HEK293 (cell line): ENCODE measurements around the gene TBC1D16.
A peak's percentile ranks its signal among the peaks of the same experiment; 100 is the strongest.

Experiments
- CTCF ChIA-PET: fragments of 350-600 bp; formaldehyde crosslinking; extraction: SDS; loops from one replicate; lab custom pipeline; 2021; ENCODE audit warnings: antibody characterized with exemption; lab: Yijun Ruan, JAX
- POLR2A ChIA-PET: fragments of 300-600 bp; formaldehyde crosslinking; extraction: SDS; loops from one replicate; lab custom pipeline; 2020; ENCODE audit warnings: antibody characterized with exemption, inconsistent platforms; lab: Yijun Ruan, JAX
- H3K27ac ChIP-seq: fragments of 200-500 bp; sonication (Bioruptor generic); 2 replicates; pipeline ENCODE4 v1.5.1; 2014; ENCODE audit warnings: low read depth, low read length, control low read depth, inconsistent platforms; ENCODE audit errors: extremely low read depth
- H3K36me3 ChIP-seq, 2 experiments: fragments of 200-500 bp in 1 of 2; sonication (Bioruptor generic) in 1 of 2; 1 replicate in 1 of 2; 2 replicates in 1 of 2; pipeline ENCODE4 v1.5.1; 2014 to 2017; ENCODE audit warnings: inconsistent platforms in 2 of 2, low read length in 2 of 2; ENCODE audit not compliant: control insufficient read depth in 2 of 2, insufficient read depth in 1 of 2
- H3K4me1 ChIP-seq: fragments of 200-500 bp; sonication (Bioruptor generic); 2 replicates; pipeline ENCODE4 v1.5.1; 2014; ENCODE audit warnings: mild to moderate bottlenecking, low read length, inconsistent platforms; ENCODE audit not compliant: control insufficient read depth, insufficient read depth
- H3K4me3 ChIP-seq: 2 replicates; pipeline ENCODE4 v1.5.1; 2011; ENCODE audit warnings: low read depth, mild to moderate bottlenecking, control low read depth, low read length, moderate library complexity
- H3K9me3 ChIP-seq: fragments of 200-500 bp; sonication (Bioruptor generic); 2 replicates; pipeline ENCODE4 v1.5.1; 2014; ENCODE audit warnings: low read depth, low read length, inconsistent platforms; ENCODE audit not compliant: control insufficient read depth, insufficient read depth
- FEZF1 ChIP-seq: fragments of 450-650 bp; formaldehyde crosslinking; IDR thresholded peaks from 2 replicates; pipeline ENCODE4 v1.5.1; 2016; ENCODE audit warnings: missing biosample characterization, missing genetic modification characterization
- GFI1B ChIP-seq: fragments of 450-650 bp; formaldehyde crosslinking; IDR thresholded peaks from 2 replicates; pipeline ENCODE4 v1.5.1; 2016; ENCODE audit warnings: missing biosample characterization, missing genetic modification characterization
- IKZF3 ChIP-seq: fragments of 450-650 bp; IDR thresholded peaks from 2 replicates; pipeline ENCODE4 v1.5.0; 2018; ENCODE audit warnings: missing biosample characterization, mild to moderate bottlenecking, missing genetic modification characterization, moderate library complexity
- KLF9 ChIP-seq: fragments of 450-650 bp; formaldehyde crosslinking; IDR thresholded peaks from 2 replicates; pipeline ENCODE4 v1.5.1; 2016; ENCODE audit warnings: missing biosample characterization, missing genetic modification characterization, low read depth
- OVOL3 ChIP-seq: fragments of 450-650 bp; formaldehyde crosslinking; IDR thresholded peaks from 2 replicates; pipeline ENCODE4 v1.5.1; 2016; ENCODE audit warnings: missing biosample characterization, missing genetic modification characterization
- ZBTB20 ChIP-seq: fragments of 450-650 bp; formaldehyde crosslinking; IDR thresholded peaks from 2 replicates; pipeline ENCODE4 v1.5.1; 2016; ENCODE audit warnings: missing biosample characterization, missing genetic modification characterization
- ZBTB7A ChIP-seq: fragments of 450-650 bp; formaldehyde crosslinking; IDR thresholded peaks from 2 replicates; pipeline ENCODE4 v1.5.1; 2016; ENCODE audit warnings: low read depth, missing biosample characterization, missing genetic modification characterization
- ZEB2 ChIP-seq: fragments of 450-650 bp; formaldehyde crosslinking; IDR thresholded peaks from 2 replicates; pipeline ENCODE4 v1.5.1; 2016; ENCODE audit warnings: missing biosample characterization, missing genetic modification characterization
- ZFHX2 ChIP-seq: fragments of 450-650 bp; formaldehyde crosslinking; conservative IDR thresholded peaks from 2 replicates; pipeline ENCODE4 v1.5.1; 2016; ENCODE audit warnings: missing biosample characterization, missing genetic modification characterization
- ZNF10 ChIP-seq: fragments of 450-650 bp; formaldehyde crosslinking; IDR thresholded peaks from 2 replicates; pipeline ENCODE4 v1.5.1; 2017; ENCODE audit warnings: missing biosample characterization, missing genetic modification characterization
- ZNF114 ChIP-seq: fragments of 450-650 bp; formaldehyde crosslinking; IDR thresholded peaks from 2 replicates; pipeline ENCODE4 v1.5.0; 2017; ENCODE audit warnings: missing biosample characterization, missing genetic modification characterization
- ZNF18 ChIP-seq: fragments of 450-650 bp; formaldehyde crosslinking; IDR thresholded peaks from 2 replicates; pipeline ENCODE4 v1.5.1; 2016; ENCODE audit warnings: missing biosample characterization, missing genetic modification characterization
- ZNF202 ChIP-seq: fragments of 450-650 bp; formaldehyde crosslinking; IDR thresholded peaks from 2 replicates; pipeline ENCODE4 v1.5.1; 2016; ENCODE audit warnings: missing biosample characterization, missing genetic modification characterization, borderline replicate concordance
- ZNF266 ChIP-seq: fragments of 450-650 bp; formaldehyde crosslinking; IDR thresholded peaks from 2 replicates; pipeline ENCODE4 v1.5.1; 2016; ENCODE audit warnings: missing biosample characterization, missing genetic modification characterization, low read depth
- ZNF292 ChIP-seq: fragments of 450-650 bp; formaldehyde crosslinking; IDR thresholded peaks from 2 replicates; pipeline ENCODE4 v1.5.1; 2016; ENCODE audit warnings: low read depth, missing biosample characterization, missing genetic modification characterization, borderline replicate concordance
- ZNF311 ChIP-seq: fragments of 450-650 bp; formaldehyde crosslinking; IDR thresholded peaks from 2 replicates; pipeline ENCODE4 v1.5.1; 2017; ENCODE audit warnings: missing biosample characterization, missing genetic modification characterization, borderline replicate concordance
- ZNF341 ChIP-seq: fragments of 450-650 bp; formaldehyde crosslinking; IDR thresholded peaks from 2 replicates; pipeline ENCODE4; 2016; ENCODE audit warnings: low read depth, missing biosample characterization, missing genetic modification characterization
- ZNF366 ChIP-seq: fragments of 450-650 bp; formaldehyde crosslinking; conservative IDR thresholded peaks from 2 replicates; pipeline ENCODE4 v1.5.1; 2016; ENCODE audit warnings: missing biosample characterization, missing genetic modification characterization
- ZNF416 ChIP-seq: fragments of 450-650 bp; formaldehyde crosslinking; IDR thresholded peaks from 2 replicates; pipeline ENCODE4 v1.5.1; 2016; ENCODE audit warnings: missing biosample characterization, missing genetic modification characterization
- ZNF501 ChIP-seq: fragments of 450-650 bp; formaldehyde crosslinking; IDR thresholded peaks from 2 replicates; pipeline ENCODE4 v1.5.1; 2016; ENCODE audit warnings: missing biosample characterization, missing genetic modification characterization
- ZNF549 ChIP-seq: fragments of 450-650 bp; IDR thresholded peaks from 2 replicates; pipeline ENCODE4 v1.5.1; 2018; ENCODE audit warnings: missing biosample characterization, missing genetic modification characterization, mild to moderate bottlenecking, inconsistent platforms, moderate library complexity
- ZNF585B ChIP-seq: fragments of 450-650 bp; formaldehyde crosslinking; IDR thresholded peaks from 2 replicates; pipeline ENCODE4 v1.5.1; 2016; ENCODE audit warnings: missing biosample characterization, missing genetic modification characterization
- ZNF610 ChIP-seq: fragments of 450-650 bp; formaldehyde crosslinking; IDR thresholded peaks from 2 replicates; pipeline ENCODE4 v1.5.1; 2016; ENCODE audit warnings: missing biosample characterization, missing genetic modification characterization, borderline replicate concordance
- ZNF621 ChIP-seq: fragments of 450-650 bp; formaldehyde crosslinking; IDR thresholded peaks from 2 replicates; pipeline ENCODE4 v1.5.1; 2017; ENCODE audit warnings: missing biosample characterization, missing genetic modification characterization
- ZNF664 ChIP-seq: fragments of 450-650 bp; formaldehyde crosslinking; IDR thresholded peaks from 2 replicates; pipeline ENCODE4 v1.5.1; 2016; ENCODE audit warnings: missing biosample characterization, missing genetic modification characterization
- ZNF776 ChIP-seq: fragments of 450-650 bp; formaldehyde crosslinking; IDR thresholded peaks from 2 replicates; pipeline ENCODE4 v1.5.0; 2017; ENCODE audit warnings: missing biosample characterization, missing genetic modification characterization, borderline replicate concordance
- ZNF792 ChIP-seq: fragments of 450-650 bp; formaldehyde crosslinking; IDR thresholded peaks from 2 replicates; pipeline ENCODE4 v1.5.1; 2016; ENCODE audit warnings: missing biosample characterization, missing genetic modification characterization
- TF ChIP-seq, protein P1 (sequence below): fragments of 450-650 bp; formaldehyde crosslinking; IDR thresholded peaks from 2 replicates; pipeline ENCODE4 v1.5.1; 2016; ENCODE audit warnings: missing biosample characterization, missing genetic modification characterization

TBC1D16 gene

GRCh38 chr17:80058311-80058955, 22.8 kb upstream of the TBC1D16 start:
- CTCF ChIA-PET = interaction anchor here (2.6 kb wide), 1 partner anchor 24 kb away, joined by 10 read pairs; no protein-coding TSS in a partner anchor
- Histone ChIP-seq H3K4me1 (0 out of 2 replicates have a peak, but pooled peaks cover 2% of the 10 kb centered on the region), H3K36me3 (peaks cover 0 to 5% of the 10 kb centered on the region in 2 experiments; a peak in 2 of 3 replicates), H3K4me3 (no peak overlapping the region), H3K27ac (no peak overlapping the region), H3K9me3 (no peaks in the 10 kb centered on the region)
- TF ChIP-seq OVOL3 (tag by site-specific recombination) (no peak), ZNF10 (tag by site-specific recombination) (no peak), ZEB2 (tag by site-specific recombination) (no peak), ZNF341 (tag by site-specific recombination) (0 out of 2 replicates have a peak, but pooled peaks have one; percentile 22), KLF9 (tag by site-specific recombination) (no peak), ZNF549 (no peak)
- POLR2A ChIA-PET = interaction anchor here (0.7 kb wide), 2 partner anchors 266 to 1382 kb away, joined by 3 read pairs; no protein-coding TSS in a partner anchor

DNA sequence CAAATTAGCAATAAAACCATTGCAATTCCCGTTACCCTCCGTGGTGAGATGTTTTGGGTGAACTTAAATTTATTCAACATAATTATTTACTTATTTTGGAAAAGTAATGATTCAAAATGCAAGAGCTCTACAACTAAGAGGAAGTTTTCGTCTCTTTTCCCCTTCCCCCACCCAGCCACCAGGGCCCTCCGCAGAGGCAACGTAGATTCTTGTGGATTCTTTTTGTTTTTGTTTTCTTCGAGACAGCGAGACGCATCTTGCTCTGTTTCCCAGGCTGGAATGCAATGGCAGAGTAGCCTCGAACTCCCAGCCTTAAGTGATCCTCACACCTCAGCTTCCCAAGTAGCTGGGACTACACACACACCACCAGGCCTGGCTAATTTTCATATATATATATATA, 19.9 kb upstream of the TBC1D16 start:
- peaks cover 0 to 9% of the 10 kb centered on the region in 2 experiments; a peak in 2 of 3 replicates for H3K36me3 ChIP-seq
- no peaks in the 10 kb centered on the region for H3K9me3 ChIP-seq
- H3K4me3 ChIP-seq = no peak overlapping the region
- TF ChIP-seq ZNF202 (no peak), ZNF292 (tag by site-specific recombination) (no peak), ZNF610 (tag by site-specific recombination) (no peak), ZNF776 (no peak), ZNF311 (tag by site-specific recombination) (no peak), ZNF18 (tag by site-specific recombination) (no peak), ZNF416 (no peak)
- POLR2A ChIA-PET = no interaction called here
- CTCF ChIA-PET = interaction anchor here (0.6 to 1.3 kb wide), 5 partner anchors 9 to 1095 kb away, joined by 3 to 5 read pairs (median 4); no protein-coding TSS in a partner anchor
- 0 out of 2 replicates have a peak, but pooled peaks cover 2% of the 10 kb centered on the region for H3K4me1 ChIP-seq
- H3K27ac ChIP-seq = no peak overlapping the region

- ChIA-PET POLR2A (no interaction called here), CTCF (interaction anchor here (0.5 to 0.6 kb wide), 2 partner anchors 137 to 171 kb away, joined by 5 read pairs; no protein-coding TSS in a partner anchor)
- H3K9me3 ChIP-seq = no peaks in the 10 kb centered on the region
- 0 out of 2 replicates have a peak, but pooled peaks cover 2% of the 10 kb centered on the region for H3K4me1 ChIP-seq
- no peak overlapping the region for H3K4me3 ChIP-seq
- no peak overlapping the region for H3K27ac ChIP-seq
- TF ChIP-seq ZNF501 (tag by site-specific recombination) (no peak), ZNF366 (tag by site-specific recombination) (no peak), ZNF585B (tag by site-specific recombination) (no peak), ZBTB7A (no peak), IKZF3 (tag by site-specific recombination) (no peak), ZNF664 (tag by site-specific recombination) (no peak), ZNF621 (tag by site-specific recombination) (no peak), ZNF114 (tag by site-specific recombination) (no peak), ZNF266 (tag by site-specific recombination) (no peak), GFI1B (tag by site-specific recombination) (no peak), ZNF792 (tag by site-specific recombination) (no peak), FEZF1 (tag by site-specific recombination) (no peak), ZFHX2 (tag by site-specific recombination) (no peak), ZBTB20 (tag by site-specific recombination) (no peak)
- TF ChIP-seq, protein P1, sequence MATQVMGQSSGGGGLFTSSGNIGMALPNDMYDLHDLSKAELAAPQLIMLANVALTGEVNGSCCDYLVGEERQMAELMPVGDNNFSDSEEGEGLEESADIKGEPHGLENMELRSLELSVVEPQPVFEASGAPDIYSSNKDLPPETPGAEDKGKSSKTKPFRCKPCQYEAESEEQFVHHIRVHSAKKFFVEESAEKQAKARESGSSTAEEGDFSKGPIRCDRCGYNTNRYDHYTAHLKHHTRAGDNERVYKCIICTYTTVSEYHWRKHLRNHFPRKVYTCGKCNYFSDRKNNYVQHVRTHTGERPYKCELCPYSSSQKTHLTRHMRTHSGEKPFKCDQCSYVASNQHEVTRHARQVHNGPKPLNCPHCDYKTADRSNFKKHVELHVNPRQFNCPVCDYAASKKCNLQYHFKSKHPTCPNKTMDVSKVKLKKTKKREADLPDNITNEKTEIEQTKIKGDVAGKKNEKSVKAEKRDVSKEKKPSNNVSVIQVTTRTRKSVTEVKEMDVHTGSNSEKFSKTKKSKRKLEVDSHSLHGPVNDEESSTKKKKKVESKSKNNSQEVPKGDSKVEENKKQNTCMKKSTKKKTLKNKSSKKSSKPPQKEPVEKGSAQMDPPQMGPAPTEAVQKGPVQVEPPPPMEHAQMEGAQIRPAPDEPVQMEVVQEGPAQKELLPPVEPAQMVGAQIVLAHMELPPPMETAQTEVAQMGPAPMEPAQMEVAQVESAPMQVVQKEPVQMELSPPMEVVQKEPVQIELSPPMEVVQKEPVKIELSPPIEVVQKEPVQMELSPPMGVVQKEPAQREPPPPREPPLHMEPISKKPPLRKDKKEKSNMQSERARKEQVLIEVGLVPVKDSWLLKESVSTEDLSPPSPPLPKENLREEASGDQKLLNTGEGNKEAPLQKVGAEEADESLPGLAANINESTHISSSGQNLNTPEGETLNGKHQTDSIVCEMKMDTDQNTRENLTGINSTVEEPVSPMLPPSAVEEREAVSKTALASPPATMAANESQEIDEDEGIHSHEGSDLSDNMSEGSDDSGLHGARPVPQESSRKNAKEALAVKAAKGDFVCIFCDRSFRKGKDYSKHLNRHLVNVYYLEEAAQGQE = no peak
- peaks cover 0 to 13% of the 10 kb centered on the region in 2 experiments; a peak in 1 of 3 replicates for H3K36me3 ChIP-seq
These were observed 17.4 kb upstream of the TBC1D16 start for GRCh38 chr17:80053102-80053501.
